Liver (tissue), 3 donors: ENCODE data around the gene ANKDD1A.

ENCODE experiments used
- HNF4G ChIP-seq: IDR thresholded peaks from 2 replicates; pipeline ENCODE4 v1.6.1; 2016; ENCODE audit warnings: antibody characterized with exemption
- RAD21 ChIP-seq, 2 donors: IDR thresholded peaks; 2 replicates each; pipeline ENCODE4 v1.6.1; 2016; ENCODE audit warnings: antibody characterized with exemption in 2 of 2, mild to moderate bottlenecking in 2 of 2
- TAF1 ChIP-seq: conservative IDR thresholded peaks from 2 replicates; pipeline ENCODE4 v1.6.1; 2016; ENCODE audit warnings: antibody characterized with exemption, mild to moderate bottlenecking
- YY1 ChIP-seq: IDR thresholded peaks from 2 replicates; pipeline ENCODE4 v1.6.1; 2016; ENCODE audit warnings: antibody characterized with exemption, mild to moderate bottlenecking
- TF ChIP-seq, protein P1 (sequence below): fragments of 150-350 bp; IDR thresholded peaks from 2 replicates; pipeline ENCODE4 v1.5.1; 2017; ENCODE audit warnings: improper control_type of control experiment, low read depth, low read length; ENCODE audit not compliant: missing input control
- TF ChIP-seq, protein P2 (sequence below): IDR thresholded peaks from 2 replicates; pipeline ENCODE4 v1.6.1; 2016; ENCODE audit warnings: antibody characterized with exemption
- TF ChIP-seq, protein P3 (sequence below): IDR thresholded peaks from 2 replicates; pipeline ENCODE4 v1.6.1; 2016; ENCODE audit warnings: antibody characterized with exemption
- TF ChIP-seq, protein P4 (sequence below): IDR thresholded peaks from 2 replicates; pipeline ENCODE4 v1.6.1; 2016; ENCODE audit warnings: antibody characterized with exemption, mild to moderate bottlenecking
- donor health status: healthy.
- donor health status: healthy.

DNA sequence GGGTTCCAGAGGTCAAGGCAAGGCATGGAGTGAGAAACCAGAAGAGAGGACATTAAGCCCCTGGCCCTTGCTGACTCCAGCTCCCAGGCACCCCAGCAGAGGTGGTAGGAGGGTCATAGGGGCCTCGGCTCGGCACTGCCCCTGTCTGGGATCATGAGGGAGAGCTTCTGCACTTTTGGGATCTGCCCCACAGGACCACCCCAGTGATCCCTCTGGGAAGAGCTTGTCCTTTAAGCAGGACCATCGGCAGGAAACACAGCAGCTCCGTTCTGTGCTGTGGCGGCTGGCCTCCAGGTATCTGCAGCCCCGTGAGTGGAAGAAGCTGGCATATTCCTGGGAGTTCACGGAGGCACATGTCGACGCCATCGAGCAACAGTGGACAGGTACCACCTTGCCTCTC lies 35.5 kb downstream of the ANKDD1A start:
- TF ChIP-seq, protein P1, sequence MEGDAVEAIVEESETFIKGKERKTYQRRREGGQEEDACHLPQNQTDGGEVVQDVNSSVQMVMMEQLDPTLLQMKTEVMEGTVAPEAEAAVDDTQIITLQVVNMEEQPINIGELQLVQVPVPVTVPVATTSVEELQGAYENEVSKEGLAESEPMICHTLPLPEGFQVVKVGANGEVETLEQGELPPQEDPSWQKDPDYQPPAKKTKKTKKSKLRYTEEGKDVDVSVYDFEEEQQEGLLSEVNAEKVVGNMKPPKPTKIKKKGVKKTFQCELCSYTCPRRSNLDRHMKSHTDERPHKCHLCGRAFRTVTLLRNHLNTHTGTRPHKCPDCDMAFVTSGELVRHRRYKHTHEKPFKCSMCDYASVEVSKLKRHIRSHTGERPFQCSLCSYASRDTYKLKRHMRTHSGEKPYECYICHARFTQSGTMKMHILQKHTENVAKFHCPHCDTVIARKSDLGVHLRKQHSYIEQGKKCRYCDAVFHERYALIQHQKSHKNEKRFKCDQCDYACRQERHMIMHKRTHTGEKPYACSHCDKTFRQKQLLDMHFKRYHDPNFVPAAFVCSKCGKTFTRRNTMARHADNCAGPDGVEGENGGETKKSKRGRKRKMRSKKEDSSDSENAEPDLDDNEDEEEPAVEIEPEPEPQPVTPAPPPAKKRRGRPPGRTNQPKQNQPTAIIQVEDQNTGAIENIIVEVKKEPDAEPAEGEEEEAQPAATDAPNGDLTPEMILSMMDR: no peak
- no peak for TF ChIP-seq YY1
- TF ChIP-seq, protein P2, sequence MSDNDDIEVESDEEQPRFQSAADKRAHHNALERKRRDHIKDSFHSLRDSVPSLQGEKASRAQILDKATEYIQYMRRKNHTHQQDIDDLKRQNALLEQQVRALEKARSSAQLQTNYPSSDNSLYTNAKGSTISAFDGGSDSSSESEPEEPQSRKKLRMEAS: no peak
- TF ChIP-seq RAD21 (IDR thresholded peaks at IDR 0.05): no peak
- TF ChIP-seq TAF1: no peak
- TF ChIP-seq, protein P3, sequence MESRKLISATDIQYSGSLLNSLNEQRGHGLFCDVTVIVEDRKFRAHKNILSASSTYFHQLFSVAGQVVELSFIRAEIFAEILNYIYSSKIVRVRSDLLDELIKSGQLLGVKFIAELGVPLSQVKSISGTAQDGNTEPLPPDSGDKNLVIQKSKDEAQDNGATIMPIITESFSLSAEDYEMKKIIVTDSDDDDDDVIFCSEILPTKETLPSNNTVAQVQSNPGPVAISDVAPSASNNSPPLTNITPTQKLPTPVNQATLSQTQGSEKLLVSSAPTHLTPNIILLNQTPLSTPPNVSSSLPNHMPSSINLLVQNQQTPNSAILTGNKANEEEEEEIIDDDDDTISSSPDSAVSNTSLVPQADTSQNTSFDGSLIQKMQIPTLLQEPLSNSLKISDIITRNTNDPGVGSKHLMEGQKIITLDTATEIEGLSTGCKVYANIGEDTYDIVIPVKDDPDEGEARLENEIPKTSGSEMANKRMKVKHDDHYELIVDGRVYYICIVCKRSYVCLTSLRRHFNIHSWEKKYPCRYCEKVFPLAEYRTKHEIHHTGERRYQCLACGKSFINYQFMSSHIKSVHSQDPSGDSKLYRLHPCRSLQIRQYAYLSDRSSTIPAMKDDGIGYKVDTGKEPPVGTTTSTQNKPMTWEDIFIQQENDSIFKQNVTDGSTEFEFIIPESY: no peak
- no peak for TF ChIP-seq HNF4G
- TF ChIP-seq, protein P4, sequence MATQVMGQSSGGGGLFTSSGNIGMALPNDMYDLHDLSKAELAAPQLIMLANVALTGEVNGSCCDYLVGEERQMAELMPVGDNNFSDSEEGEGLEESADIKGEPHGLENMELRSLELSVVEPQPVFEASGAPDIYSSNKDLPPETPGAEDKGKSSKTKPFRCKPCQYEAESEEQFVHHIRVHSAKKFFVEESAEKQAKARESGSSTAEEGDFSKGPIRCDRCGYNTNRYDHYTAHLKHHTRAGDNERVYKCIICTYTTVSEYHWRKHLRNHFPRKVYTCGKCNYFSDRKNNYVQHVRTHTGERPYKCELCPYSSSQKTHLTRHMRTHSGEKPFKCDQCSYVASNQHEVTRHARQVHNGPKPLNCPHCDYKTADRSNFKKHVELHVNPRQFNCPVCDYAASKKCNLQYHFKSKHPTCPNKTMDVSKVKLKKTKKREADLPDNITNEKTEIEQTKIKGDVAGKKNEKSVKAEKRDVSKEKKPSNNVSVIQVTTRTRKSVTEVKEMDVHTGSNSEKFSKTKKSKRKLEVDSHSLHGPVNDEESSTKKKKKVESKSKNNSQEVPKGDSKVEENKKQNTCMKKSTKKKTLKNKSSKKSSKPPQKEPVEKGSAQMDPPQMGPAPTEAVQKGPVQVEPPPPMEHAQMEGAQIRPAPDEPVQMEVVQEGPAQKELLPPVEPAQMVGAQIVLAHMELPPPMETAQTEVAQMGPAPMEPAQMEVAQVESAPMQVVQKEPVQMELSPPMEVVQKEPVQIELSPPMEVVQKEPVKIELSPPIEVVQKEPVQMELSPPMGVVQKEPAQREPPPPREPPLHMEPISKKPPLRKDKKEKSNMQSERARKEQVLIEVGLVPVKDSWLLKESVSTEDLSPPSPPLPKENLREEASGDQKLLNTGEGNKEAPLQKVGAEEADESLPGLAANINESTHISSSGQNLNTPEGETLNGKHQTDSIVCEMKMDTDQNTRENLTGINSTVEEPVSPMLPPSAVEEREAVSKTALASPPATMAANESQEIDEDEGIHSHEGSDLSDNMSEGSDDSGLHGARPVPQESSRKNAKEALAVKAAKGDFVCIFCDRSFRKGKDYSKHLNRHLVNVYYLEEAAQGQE: no peak
